Endothelial cell of umbilical vein (primary cell): ENCODE results near the gene WASF3.

ENCODE experiments used
- EZH2 ChIP-seq: IDR thresholded peaks from 2 replicates; pipeline ENCODE4 v1.6.1; 2012; ENCODE audit warnings: borderline replicate concordance, low read depth, mild to moderate bottlenecking, moderate library complexity, low read length, inconsistent platforms; ENCODE audit not compliant: severe bottlenecking
- JUN ChIP-seq: IDR thresholded peaks from 2 replicates; pipeline ENCODE4 v1.6.1; 2011; ENCODE audit warnings: borderline replicate concordance, low read depth; ENCODE audit not compliant: insufficient read length, insufficient read depth
- POLR2A ChIP-seq: IDR thresholded peaks from 2 replicates; pipeline ENCODE4 v1.6.1; 2012; ENCODE audit warnings: low read depth, mild to moderate bottlenecking, control low read depth, low read length
- POLR2AphosphoS5 ChIP-seq: IDR thresholded peaks from 2 replicates; pipeline ENCODE4 v1.6.1; 2012; ENCODE audit warnings: low read depth, mild to moderate bottlenecking, control low read depth, low read length, moderate library complexity; ENCODE audit not compliant: insufficient read depth
- TF ChIP-seq, protein P1 (sequence below), 2 donors: IDR thresholded peaks; 1 replicate in 1 of 2; 2 replicates in 1 of 2; pipeline ENCODE4 v1.5.1; 2011; ENCODE audit warnings: low read length in 2 of 2, mild to moderate bottlenecking in 2 of 2, moderate library complexity in 2 of 2, control low read depth in 1 of 2, inconsistent platforms in 1 of 2, low read depth in 1 of 2; ENCODE audit not compliant: insufficient read depth in 1 of 2; ENCODE audit errors: extremely low read depth in 1 of 2
- TF ChIP-seq, protein P2 (sequence below): IDR thresholded peaks from 2 replicates; pipeline ENCODE4 v1.6.1; 2011; ENCODE audit not compliant: insufficient read depth, insufficient read length

DNA sequence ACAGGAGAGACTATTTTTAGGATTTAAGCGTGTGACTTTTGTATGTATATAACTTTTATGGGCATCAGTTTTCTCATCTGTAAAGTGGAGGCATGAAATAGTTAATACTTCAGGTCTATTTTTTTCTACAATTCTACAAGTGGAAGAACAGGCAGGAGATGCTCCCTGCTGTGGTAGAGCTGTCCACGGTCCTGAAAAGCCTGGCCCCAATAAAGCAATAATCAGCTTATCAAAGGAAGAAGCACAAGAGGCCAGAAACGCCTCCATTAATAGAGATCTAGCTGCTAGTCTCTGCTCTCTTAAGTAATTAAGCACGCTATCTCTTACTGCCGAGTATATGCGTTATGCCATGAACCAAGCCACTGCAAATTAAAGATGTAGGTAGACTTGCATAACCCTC lies 28.0 kb upstream of the WASF3 start:
- TF ChIP-seq, protein P1, sequence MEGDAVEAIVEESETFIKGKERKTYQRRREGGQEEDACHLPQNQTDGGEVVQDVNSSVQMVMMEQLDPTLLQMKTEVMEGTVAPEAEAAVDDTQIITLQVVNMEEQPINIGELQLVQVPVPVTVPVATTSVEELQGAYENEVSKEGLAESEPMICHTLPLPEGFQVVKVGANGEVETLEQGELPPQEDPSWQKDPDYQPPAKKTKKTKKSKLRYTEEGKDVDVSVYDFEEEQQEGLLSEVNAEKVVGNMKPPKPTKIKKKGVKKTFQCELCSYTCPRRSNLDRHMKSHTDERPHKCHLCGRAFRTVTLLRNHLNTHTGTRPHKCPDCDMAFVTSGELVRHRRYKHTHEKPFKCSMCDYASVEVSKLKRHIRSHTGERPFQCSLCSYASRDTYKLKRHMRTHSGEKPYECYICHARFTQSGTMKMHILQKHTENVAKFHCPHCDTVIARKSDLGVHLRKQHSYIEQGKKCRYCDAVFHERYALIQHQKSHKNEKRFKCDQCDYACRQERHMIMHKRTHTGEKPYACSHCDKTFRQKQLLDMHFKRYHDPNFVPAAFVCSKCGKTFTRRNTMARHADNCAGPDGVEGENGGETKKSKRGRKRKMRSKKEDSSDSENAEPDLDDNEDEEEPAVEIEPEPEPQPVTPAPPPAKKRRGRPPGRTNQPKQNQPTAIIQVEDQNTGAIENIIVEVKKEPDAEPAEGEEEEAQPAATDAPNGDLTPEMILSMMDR (IDR thresholded peaks at IDR 0.05; ENCODE audit: extremely low read depth in 1 of 2, insufficient read depth in 1 of 2, low read depth in 1 of 2, low read length in 2 of 2), result no peak
- TF ChIP-seq, protein P2, sequence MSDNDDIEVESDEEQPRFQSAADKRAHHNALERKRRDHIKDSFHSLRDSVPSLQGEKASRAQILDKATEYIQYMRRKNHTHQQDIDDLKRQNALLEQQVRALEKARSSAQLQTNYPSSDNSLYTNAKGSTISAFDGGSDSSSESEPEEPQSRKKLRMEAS, result no peak
- no peak for TF ChIP-seq POLR2AphosphoS5
- no peak for TF ChIP-seq JUN
- TF ChIP-seq EZH2, result no peak
- no peak for TF ChIP-seq POLR2A
